Forelimb muscle (tissue), 1 donor: ENCODE data around the gene FAM131B. TPM values are rescaled to one million over a fixed set of nuclear protein-coding genes. Genes with fewer than 3 reads are reported as not detected.

Source experiments
- DNase-seq: peaks from one replicate; pipeline ENCODE4 v3.0.0-alpha.2; 2013; ENCODE audit warnings: low read depth
- polyA plus RNA-seq: library from polyadenylated mRNA; unstranded; fragments of 120-200 nt; gene quantifications from one replicate; pipeline ENCODE4 v1.2.1, GENCODE V29; 2013; ENCODE audit not compliant: insufficient read length

FAM131B gene
- polyA plus RNA-seq, 1 donor: 1.5 TPM

DNA sequence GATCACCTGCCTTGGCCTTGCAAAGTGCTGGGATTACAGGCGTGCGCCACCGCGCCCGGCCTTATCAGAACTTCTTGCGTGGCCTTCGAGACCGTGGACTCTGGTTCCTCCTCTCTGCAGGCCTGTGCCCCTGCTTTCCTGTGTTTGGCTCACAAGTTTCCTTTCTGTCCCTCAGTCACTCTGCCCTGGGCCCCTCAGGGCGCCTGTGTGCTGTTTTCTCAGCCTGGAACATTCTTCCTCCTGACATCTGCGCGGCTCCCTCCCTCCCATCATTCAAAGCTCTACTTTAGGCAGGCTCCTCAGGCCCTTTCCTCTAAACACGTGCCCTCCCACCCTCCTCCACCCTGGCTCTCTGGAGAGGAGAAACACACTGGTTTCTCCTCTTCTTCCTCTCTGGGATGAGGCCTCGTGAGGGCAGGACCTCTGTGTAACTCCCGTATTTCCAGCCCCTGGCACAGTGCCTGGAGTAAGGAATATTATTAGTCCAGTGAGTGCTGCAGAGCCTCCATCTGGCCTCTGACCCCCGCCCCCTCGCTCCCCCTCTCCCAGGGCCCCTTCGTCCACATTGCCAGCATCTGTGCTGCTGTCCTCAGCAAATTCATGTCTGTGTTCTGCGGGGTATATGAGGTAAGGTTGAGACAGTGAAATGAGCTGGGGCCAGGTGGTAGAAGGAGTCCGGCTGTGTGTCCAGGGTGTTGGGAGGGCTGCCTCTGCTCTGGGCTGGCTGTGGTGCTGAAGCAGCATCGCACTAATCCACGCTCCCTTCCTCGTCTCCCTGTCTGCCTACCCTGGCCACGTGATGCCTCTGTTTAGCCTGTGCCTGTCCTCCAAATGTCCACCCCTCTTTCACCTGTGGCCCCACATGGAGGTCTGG, 39.5 kb downstream of the FAM131B start:
- no peak for DNase-seq

GRCh38 chr7:143321734-143322133, 40.8 kb downstream of the FAM131B start:
- no peak for DNase-seq

DNA sequence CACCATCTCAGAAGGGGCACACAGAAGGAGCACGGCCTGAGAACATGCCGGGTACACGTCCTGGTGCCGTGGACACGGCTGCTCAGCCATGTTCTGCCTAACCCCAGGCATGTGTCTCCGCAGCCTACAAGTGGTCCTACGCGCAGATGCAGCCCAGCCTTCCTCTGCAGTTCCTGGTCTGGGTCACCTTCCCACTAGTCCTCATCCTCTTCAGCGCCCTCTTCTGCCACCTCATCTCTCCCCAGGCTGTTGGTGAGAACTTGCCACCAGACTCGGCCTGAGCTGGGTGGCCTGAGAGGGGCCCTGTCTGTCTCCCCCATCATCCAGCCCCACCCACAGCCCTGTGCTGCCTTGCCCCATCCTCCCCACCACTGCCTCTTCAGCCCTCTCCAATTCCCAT, 41.3 kb downstream of the FAM131B start:
- DNase-seq: no peak

GRCh38 chr7:143320620-143321019, 41.9 kb downstream of the FAM131B start:
- no peak for DNase-seq

DNA sequence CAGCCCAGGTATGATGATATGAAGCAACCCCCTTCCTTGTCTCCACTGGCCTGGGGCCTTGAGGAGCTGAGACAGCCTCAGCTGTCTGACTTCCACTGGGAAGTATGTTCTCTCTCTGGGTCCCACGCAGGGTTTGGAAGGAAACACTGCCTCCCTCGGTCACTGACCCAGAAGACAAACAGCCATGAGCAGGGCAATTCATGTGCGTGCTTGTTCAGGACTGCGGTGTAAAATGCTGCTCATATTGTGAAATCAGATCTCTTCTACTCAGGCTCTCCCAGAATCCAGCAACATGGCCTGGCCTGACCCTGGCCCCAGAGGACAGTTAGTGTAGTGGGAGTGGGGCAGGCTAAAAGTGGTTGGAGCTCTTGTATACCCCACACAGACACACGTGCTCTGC, 43.9 kb downstream of the FAM131B start:
- DNase-seq: no peak

DNA sequence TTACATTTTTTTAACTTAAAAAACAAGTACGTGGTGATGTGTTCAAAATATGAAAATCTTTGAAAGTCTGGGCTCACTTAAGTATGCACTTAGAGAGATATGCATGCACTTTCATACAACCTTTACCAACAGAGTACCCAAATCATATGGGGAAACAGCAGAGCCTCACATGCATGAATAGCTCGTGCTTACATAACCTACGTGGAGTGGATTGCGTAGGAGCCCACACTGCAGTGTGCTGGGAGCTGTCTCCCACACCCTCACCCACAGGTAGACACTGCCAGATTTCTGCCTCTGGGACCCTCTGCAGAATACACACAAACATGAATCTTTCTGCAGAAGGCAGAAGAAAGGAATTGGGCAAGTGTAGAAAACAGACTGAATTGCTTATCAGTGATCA, 46.0 kb downstream of the FAM131B start:
- no peak for DNase-seq

DNA sequence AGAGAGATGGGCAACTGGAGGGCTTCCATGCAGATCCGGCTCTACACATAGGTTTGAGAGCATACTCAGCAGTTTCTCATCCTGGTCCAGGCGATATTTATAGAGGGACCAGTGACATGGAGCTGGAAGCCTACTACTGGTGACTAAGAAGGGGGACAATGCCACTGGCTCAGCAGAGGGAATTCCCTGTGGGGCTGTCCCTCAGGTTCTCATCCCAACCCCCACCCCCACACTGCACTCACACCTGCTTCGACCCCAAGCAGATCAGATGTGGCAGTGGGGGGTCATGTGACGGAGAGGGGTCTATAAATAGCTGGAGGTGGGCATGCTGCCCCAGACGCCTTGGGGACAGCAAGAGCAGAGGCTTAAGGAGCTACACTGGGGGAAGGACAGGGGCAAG, 46.7 kb downstream of the FAM131B start, which contains the start of gene CLCN1:
Gene CLCN1 (plus strand): TSS at position 336 of the 400 bp plus-strand sequence. CDS start 102 bp downstream, outside the sequence.
- no peak for DNase-seq

GRCh38 chr7:143314127-143314526, 48.4 kb downstream of the FAM131B start:
- no peak for DNase-seq

DNA sequence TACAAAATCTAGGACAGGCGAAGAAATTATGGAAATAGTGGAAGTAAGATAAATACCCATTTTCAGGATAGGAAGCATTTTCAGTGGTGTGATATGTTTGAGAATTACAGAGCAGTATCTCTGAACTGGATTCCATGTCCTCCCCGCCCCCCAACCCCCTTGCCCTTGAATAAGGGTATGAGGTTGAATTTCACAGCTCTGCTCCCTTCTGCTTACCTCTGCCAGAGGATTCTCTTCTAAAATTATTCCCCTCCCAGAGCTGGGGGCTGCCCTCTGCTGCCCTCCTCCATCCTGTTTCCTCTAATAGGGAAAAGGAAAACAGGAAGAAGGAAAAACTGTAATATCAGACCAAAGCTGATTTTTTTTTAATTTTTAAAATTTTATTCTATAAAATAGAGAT, 53.9 kb downstream of the FAM131B start:
- DNase-seq: no peak

GRCh38 chr7:143305423-143306070, 57.0 kb downstream of the FAM131B start:
- no peak for DNase-seq

DNA sequence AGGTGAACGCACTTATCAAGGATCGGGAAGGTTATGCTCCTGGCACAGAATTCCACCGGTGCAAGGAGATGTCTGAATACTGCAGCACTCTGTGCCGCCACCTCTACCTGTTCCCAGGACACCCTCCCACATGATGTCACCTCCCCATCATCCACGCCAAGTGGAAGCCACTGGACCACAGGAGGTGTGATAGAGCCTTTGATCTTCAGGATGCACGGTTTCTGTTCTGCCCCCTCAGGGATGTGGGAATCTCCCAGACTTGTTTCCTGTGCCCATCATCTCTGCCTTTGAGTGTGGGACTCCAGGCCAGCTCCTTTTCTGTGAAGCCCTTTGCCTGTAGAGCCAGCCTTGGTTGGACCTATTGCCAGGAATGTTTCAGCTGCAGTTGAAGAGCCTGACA, 57.6 kb downstream of the FAM131B start:
- DNase-seq: no peak

DNA sequence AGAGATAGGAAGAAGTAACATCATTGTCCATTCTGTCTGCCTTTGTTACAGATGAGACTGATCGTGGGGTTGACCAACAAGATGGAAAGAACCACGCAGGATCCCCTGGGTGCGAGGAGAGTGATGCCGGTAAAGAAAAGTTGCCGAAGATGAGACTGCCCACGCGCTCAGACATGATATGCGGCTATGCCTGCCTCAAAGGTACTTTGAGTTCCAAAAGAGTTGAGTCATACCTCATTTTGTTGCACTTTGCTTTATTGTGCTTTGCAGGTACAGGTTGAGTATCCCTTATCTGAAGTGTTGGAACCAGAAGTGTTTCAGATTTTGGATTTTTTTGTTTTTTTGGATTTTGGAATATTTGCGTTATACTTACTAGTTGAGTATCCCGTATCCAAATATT, 58.8 kb downstream of the FAM131B start:
- no peak for DNase-seq

Other genes with a start within 250 kb of the FAM131B start
- gene PIP, start 230.6 kb downstream of the FAM131B start, polyA plus RNA-seq: not detected
- gene TAS2R39, start 179.3 kb downstream of the FAM131B start, polyA plus RNA-seq: not detected
- not detected for gene TAS2R40, start 140.7 kb downstream of the FAM131B start, polyA plus RNA-seq
- 85.2 TPM for gene GSTK1, start 99.3 kb downstream of the FAM131B start, polyA plus RNA-seq
- 1.0 TPM for gene TMEM139, start 77.8 kb downstream of the FAM131B start, polyA plus RNA-seq
- gene CASP2, start 74.4 kb downstream of the FAM131B start, polyA plus RNA-seq: 20.3 TPM
- 2.6 TPM for gene CLCN1, start 46.6 kb downstream of the FAM131B start, polyA plus RNA-seq
- 249 TPM for gene ZYX, start 18.6 kb upstream of the FAM131B start, polyA plus RNA-seq
- 6.0 TPM for gene EPHA1, start 46.1 kb upstream of the FAM131B start, polyA plus RNA-seq
- not detected for gene TAS2R60, start 80.7 kb upstream of the FAM131B start, polyA plus RNA-seq
- not detected for gene TAS2R41, start 115.2 kb upstream of the FAM131B start, polyA plus RNA-seq
- gene CTAGE15, start 209.1 kb upstream of the FAM131B start, polyA plus RNA-seq: not detected